ENCODE measurements around the gene CCDC107. TPM values are rescaled to one million over a fixed set of nuclear protein-coding genes. Genes with fewer than 3 reads are reported as not detected.
"Not testable (repeated sequence)": the region's sequence is repeated elsewhere in the genome, so short reads cannot be mapped to it uniquely, and the experiment has no call there.

Gene CCDC107
- total RNA-seq, 1 experiment from 2014 or later = 12.0 TPM

GRCh38 chr9:35639225-35639624, 18.9 kb upstream of the CCDC107 start:
- not testable (repeated sequence) for H3K56ac ChIP-seq (ENCODE audit: insufficient read length, low read depth, low read length); H3K4ac ChIP-seq (ENCODE audit: low read depth, low read length); H3K4me3 Mint-ChIP-seq; H2BK5ac ChIP-seq (ENCODE audit: insufficient read length, low read length); DNase-seq; H3K27ac ChIP-seq (ENCODE audit: insufficient read length, low read depth, low read length); H3K4me2 ChIP-seq (ENCODE audit: insufficient read depth, insufficient read length, low read length); H4K91ac ChIP-seq (ENCODE audit: insufficient read length, low read depth, low read length); H2AFZ ChIP-seq (ENCODE audit: low read length); H4K5ac ChIP-seq (ENCODE audit: insufficient read length, low read depth, low read length); H2BK15ac ChIP-seq (ENCODE audit: low read depth, low read length); H3K27ac Mint-ChIP-seq; H3K23ac ChIP-seq (ENCODE audit: insufficient read length, low read depth, low read length); H2BK12ac ChIP-seq (ENCODE audit: insufficient read length, low read depth, low read length); H3K23me2 ChIP-seq (ENCODE audit: insufficient read length, low read depth, low read length, poor library complexity, severe bottlenecking); H4K8ac ChIP-seq (replicated peaks; ENCODE audit: insufficient read length, low read depth, low read length); H4K20me1 ChIP-seq (ENCODE audit: control insufficient read depth, insufficient read depth, insufficient read length); H2BK20ac ChIP-seq (ENCODE audit: low read depth, low read length, poor library complexity, severe bottlenecking); H3K27me3 Mint-ChIP-seq (ENCODE audit: low read depth); H3K9me3 ChIP-seq (ENCODE audit: control insufficient read depth, low read depth, low read length); H3K9ac ChIP-seq (ENCODE audit: extremely low read depth, insufficient read length, low read length); H3K4me1 Mint-ChIP-seq; H3K18ac ChIP-seq (ENCODE audit: insufficient read length, low read depth, low read length); H3K27me3 ChIP-seq (ENCODE audit: insufficient read depth, low read length); H3K14ac ChIP-seq (ENCODE audit: insufficient read depth, low read length); H3K79me1 ChIP-seq (ENCODE audit: insufficient read depth, low read depth, low read length, poor library complexity, severe bottlenecking); H3K4me1 ChIP-seq (ENCODE audit: insufficient read depth, low read length); H2AK5ac ChIP-seq (ENCODE audit: insufficient read length, low read length); H3K79me2 ChIP-seq (ENCODE audit: insufficient read depth, low read length); H2BK120ac ChIP-seq (ENCODE audit: low read depth, low read length, poor library complexity, severe bottlenecking); H3T11ph ChIP-seq (ENCODE audit: low read length)
- peaks cover 9 to 16% (median 12%) of the 10 kb centered on the region in 3 experiments for H3K36me3 Mint-ChIP-seq (ENCODE audit: insufficient read depth in 1 of 3, low read depth in 3 of 3)
- no CpG with 5 or more reads among the region's 1 CpG for WGBS (ENCODE audit: extremely low coverage, insufficient read length, low lambda C conversion rate)
- peaks cover 4 to 16% of the 10 kb centered on the region in 2 experiments; a peak in 4 of 5 replicates for H3K9me3 Mint-ChIP-seq

Measured in H9 (cell line).